HepG2 (cell line): ENCODE measurements around the gene MORN1. TPM values are rescaled to one million over a fixed set of nuclear protein-coding genes. Genes with fewer than 3 reads are reported as not detected.

Experiments
- BRD4 ChIP-seq: sonication (generic); formaldehyde crosslinking; IDR thresholded peaks from 2 replicates; pipeline ENCODE4 v1.4.0; 2020; ENCODE audit warnings: missing genetic modification reagents
- GATAD2A ChIP-seq: IDR thresholded peaks from 2 replicates; pipeline ENCODE4 v1.6.1; 2016
- GPBP1L1 ChIP-seq: sonication (generic); formaldehyde crosslinking; IDR thresholded peaks from 2 replicates; pipeline ENCODE4 v1.5.0; 2020; ENCODE audit warnings: mild to moderate bottlenecking, missing genetic modification reagents
- HNRNPK ChIP-seq: fragments of 200-400 bp; formaldehyde crosslinking; IDR thresholded peaks from 2 replicates; pipeline ENCODE4 v1.6.1; 2018; ENCODE audit warnings: low read length, low read depth, moderate library complexity, mild to moderate bottlenecking; ENCODE audit not compliant: poor library complexity, severe bottlenecking
- ISL2 ChIP-seq: sonication (generic); formaldehyde crosslinking; IDR thresholded peaks from 2 replicates; pipeline ENCODE4 v1.5.0; 2020; ENCODE audit warnings: missing genetic modification reagents
- MAF1 ChIP-seq: sonication (generic); formaldehyde crosslinking; IDR thresholded peaks from 2 replicates; pipeline ENCODE4 v1.5.0; 2020; ENCODE audit warnings: missing genetic modification reagents, borderline replicate concordance
- MXD4 ChIP-seq: IDR thresholded peaks from 2 replicates; pipeline ENCODE4 v1.6.1; 2016; ENCODE audit warnings: mild to moderate bottlenecking, missing biosample characterization, missing genetic modification reagents
- RELA ChIP-seq: sonication (generic); formaldehyde crosslinking; IDR thresholded peaks from 2 replicates; pipeline ENCODE4 v1.4.0; 2020; ENCODE audit warnings: missing genetic modification reagents
- WIZ ChIP-seq: sonication (generic); formaldehyde crosslinking; IDR thresholded peaks from 2 replicates; pipeline ENCODE4 v1.5.1; 2020; ENCODE audit warnings: mild to moderate bottlenecking, missing genetic modification reagents
- ZBTB44 ChIP-seq: sonication (generic); formaldehyde crosslinking; IDR thresholded peaks from 2 replicates; pipeline ENCODE4 v1.4.0; 2020; ENCODE audit warnings: missing genetic modification reagents
- ZNF101 ChIP-seq: sonication (generic); formaldehyde crosslinking; IDR thresholded peaks from 2 replicates; pipeline ENCODE4 v1.4.0; 2020; ENCODE audit warnings: mild to moderate bottlenecking, low read depth, missing genetic modification reagents, borderline replicate concordance
- ZNF205 ChIP-seq: IDR thresholded peaks from 2 replicates; pipeline ENCODE4 v1.6.1; 2018; ENCODE audit warnings: missing biosample characterization, missing genetic modification reagents
- ZNF33A ChIP-seq: sonication (generic); formaldehyde crosslinking; IDR thresholded peaks from 2 replicates; pipeline ENCODE4 v1.5.1; 2020; ENCODE audit warnings: missing genetic modification reagents, mild to moderate bottlenecking, moderate library complexity, borderline replicate concordance
- ZNF503 ChIP-seq: sonication (generic); formaldehyde crosslinking; IDR thresholded peaks from 2 replicates; pipeline ENCODE4 v1.4.0; 2020; ENCODE audit warnings: missing genetic modification reagents
- ZNF558 ChIP-seq: sonication (generic); formaldehyde crosslinking; IDR thresholded peaks from 2 replicates; pipeline ENCODE4 v1.9.0; 2022; ENCODE audit warnings: mild to moderate bottlenecking, missing genetic modification reagents, borderline replicate concordance
- ZNF724P ChIP-seq: sonication (generic); formaldehyde crosslinking; IDR thresholded peaks from 2 replicates; pipeline ENCODE4 v1.8.0; 2022; ENCODE audit warnings: missing genetic modification reagents, borderline replicate concordance
- ZNF780A ChIP-seq: sonication (generic); formaldehyde crosslinking; IDR thresholded peaks from 2 replicates; pipeline ENCODE4 v1.8.0; 2022; ENCODE audit warnings: mild to moderate bottlenecking, missing genetic modification reagents, moderate library complexity
- polyA plus RNA-seq, 8 experiments: library from polyadenylated mRNA; depleted of rRNA in 3 of 8; stranded (reverse) in 7 of 8; unstranded in 1 of 8; fragments of >200 nt; fragmentation: Illumina TruSeq in 4 of 8; extraction: Trizol in 4 of 8; gene quantifications; 2 replicates each; pipeline versions ENCODE4 v1.2.1 to v1.2.3, GENCODE V29; 2011 to 2016; ENCODE audit warnings: low read depth in 4 of 8, missing spikeins in 1 of 8, mixed read lengths in 1 of 8; ENCODE audit not compliant: insufficient read depth in 1 of 8
- total RNA-seq, 5 experiments: library from RNA; depleted of rRNA; stranded (reverse); fragments of >200 nt; fragmentation: Illumina TruSeq; extraction: Trizol; gene quantifications; 2 replicates each; pipeline ENCODE4 v1.2.3, GENCODE V29; 2016; ENCODE audit warnings: low read depth in 1 of 5
- TF ChIP-seq, protein P1 (sequence below): sonication (generic); formaldehyde crosslinking; IDR thresholded peaks from 2 replicates; pipeline ENCODE4 v1.4.0; 2020; ENCODE audit warnings: missing genetic modification reagents, mild to moderate bottlenecking, borderline replicate concordance

Gene MORN1
- total and polyA plus RNA-seq, 2 of the 13 experiments (the other 11 are each of a cell fraction or from before 2014, with no cell fraction given) = 3.1 to 6.5 TPM

DNA sequence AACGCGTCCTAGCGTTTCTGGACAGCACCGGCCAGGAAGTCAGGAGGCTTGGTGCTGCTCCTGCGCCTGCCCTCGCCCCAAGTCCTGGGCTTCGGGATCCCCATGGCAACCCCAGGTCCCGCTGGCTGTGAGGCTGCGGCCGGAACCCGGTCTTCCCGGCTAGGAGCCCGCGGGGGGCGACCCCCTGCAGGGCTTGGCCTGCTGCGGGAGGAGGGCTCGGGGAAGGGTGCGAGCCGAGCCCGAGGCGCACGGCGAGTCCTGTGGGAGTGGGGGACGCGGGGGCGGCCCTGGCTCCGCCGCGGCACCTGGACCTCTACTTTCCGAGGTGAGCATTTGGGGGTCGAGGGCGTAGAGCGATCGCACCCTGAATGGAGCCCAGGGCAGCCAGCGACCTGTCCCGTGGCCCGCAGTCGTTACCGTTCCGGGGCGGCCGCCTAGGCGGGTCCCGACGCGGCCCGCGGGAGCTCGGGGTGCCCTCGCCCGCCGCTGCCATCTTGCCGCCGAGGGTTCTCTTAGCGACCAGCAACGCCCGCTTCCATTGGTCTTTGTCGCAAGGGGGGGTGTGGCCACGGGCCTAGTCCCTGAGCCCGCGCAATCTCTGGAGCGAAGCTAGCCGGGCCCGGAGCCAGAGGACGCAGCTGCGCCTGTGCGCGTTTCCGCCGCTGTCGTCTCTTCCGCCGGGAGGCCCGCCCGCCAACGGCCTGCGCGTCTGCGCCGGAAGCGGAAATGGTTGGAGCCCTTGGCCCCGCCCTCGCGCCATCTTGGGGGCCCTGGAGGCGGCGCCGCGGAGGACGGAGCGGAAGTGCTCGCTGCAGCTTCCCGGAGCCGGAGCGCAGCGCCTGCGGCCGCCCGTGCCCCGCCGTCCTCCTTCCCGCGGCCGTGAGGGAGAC lies at the start of gene MORN1, which contains the start of gene RER1 (continued):
- TF ChIP-seq ZNF503 (CRISPR knock-in tag) (no peak), ZNF780A (CRISPR knock-in tag) (no peak), MAF1 (CRISPR knock-in tag) (peak; percentile 63; the same call in 1 of the 2 replicates), ZBTB44 (CRISPR knock-in tag) (no peak), RELA (no peak), GATAD2A (CRISPR knock-in tag) (no peak), ZNF724P (CRISPR knock-in tag) (no peak), MXD4 (peak; percentile 27; the same call in 1 of the 2 replicates), HNRNPK (peak; percentile 47), ZNF205 (CRISPR knock-in tag) (no peak; the same call in 1 of the 2 replicates), WIZ (CRISPR knock-in tag) (peak; percentile 47; the same call in 1 of the 2 replicates), ZNF558 (CRISPR knock-in tag) (no peak), GPBP1L1 (CRISPR knock-in tag) (no peak), ZNF33A (0 out of 2 replicates have a peak, but pooled peaks have one; percentile 55), ZNF101 (no peak), BRD4 (CRISPR knock-in tag) (peak; percentile 30; the same call in 1 of the 2 replicates), ISL2 (CRISPR knock-in tag) (peak; percentile 53; the same call in 1 of the 2 replicates)
- TF ChIP-seq, protein P1, sequence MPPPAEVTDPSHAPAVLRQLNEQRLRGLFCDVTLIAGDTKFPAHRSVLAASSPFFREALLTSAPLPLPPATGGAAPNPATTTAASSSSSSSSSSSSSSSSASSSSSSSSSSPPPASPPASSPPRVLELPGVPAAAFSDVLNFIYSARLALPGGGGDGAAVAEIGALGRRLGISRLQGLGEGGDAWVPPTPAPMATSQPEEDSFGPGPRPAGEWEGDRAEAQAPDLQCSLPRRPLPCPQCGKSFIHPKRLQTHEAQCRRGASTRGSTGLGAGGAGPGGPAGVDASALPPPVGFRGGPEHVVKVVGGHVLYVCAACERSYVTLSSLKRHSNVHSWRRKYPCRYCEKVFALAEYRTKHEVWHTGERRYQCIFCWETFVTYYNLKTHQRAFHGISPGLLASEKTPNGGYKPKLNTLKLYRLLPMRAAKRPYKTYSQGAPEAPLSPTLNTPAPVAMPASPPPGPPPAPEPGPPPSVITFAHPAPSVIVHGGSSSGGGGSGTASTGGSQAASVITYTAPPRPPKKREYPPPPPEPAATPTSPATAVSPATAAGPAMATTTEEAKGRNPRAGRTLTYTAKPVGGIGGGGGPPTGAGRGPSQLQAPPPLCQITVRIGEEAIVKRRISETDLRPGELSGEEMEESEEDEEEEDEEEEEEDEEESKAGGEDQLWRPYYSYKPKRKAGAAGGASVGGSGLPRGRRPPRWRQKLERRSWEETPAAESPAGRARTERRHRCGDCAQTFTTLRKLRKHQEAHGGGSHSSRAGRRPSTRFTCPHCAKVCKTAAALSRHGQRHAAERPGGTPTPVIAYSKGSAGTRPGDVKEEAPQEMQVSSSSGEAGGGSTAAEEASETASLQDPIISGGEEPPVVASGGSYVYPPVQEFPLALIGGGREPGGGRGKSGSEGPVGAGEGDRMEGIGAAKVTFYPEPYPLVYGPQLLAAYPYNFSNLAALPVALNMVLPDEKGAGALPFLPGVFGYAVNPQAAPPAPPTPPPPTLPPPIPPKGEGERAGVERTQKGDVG (CRISPR knock-in tag) = no peak
